Measurements from ENCODE around the gene CD46. TPM values are rescaled to one million over a fixed set of nuclear protein-coding genes. Genes with fewer than 3 reads are reported as not detected.

CD46 gene
- total RNA-seq, 4 donors from 2014 or later: 89.7 to 259 (median 108) TPM

GRCh38 chr1:207817778-207818751 is 66.2 kb downstream of the CD46 start:
- peaks cover 97% of the 10 kb centered on the region for H3K4me1 ChIP-seq
- 79% methylated on average over 47 of the region's 48 CpGs for WGBS
- H3K9me3 ChIP-seq: no peaks in the 10 kb centered on the region
- H3K27me3 ChIP-seq: no peaks in the 10 kb centered on the region
- peak overlapping the region; percentile 12 for H3K4me3 ChIP-seq
- peaks cover 50% of the 10 kb centered on the region for H3K36me3 ChIP-seq
- DNase-seq (ENCODE audit: low spot score in 2 of 2): peak; percentile 60 to 77
- no peak for TF ChIP-seq EP300 (IDR thresholded peaks at IDR 0.05)
- TF ChIP-seq POLR2AphosphoS5 (IDR thresholded peaks at IDR 0.05): no peak
- TF ChIP-seq CTCF (IDR thresholded peaks at IDR 0.05): no peak
- no peak for TF ChIP-seq POLR2A (IDR thresholded peaks at IDR 0.05)
- no peak overlapping the region for H3K27ac ChIP-seq

GRCh38 chr1:207818971-207819451 is 67.2 kb downstream of the CD46 start:
- Histone ChIP-seq H3K27me3 (no peaks in the 10 kb centered on the region), H3K27ac (no peak overlapping the region), H3K4me3 (peak overlapping the region; percentile 58), H3K9me3 (no peaks in the 10 kb centered on the region), H3K4me1 (peaks cover 95% of the 10 kb centered on the region), H3K36me3 (peaks cover 40% of the 10 kb centered on the region)
- 80% methylated on average over 18 of the region's 18 CpGs for WGBS
- TF ChIP-seq CTCF (IDR thresholded peaks at IDR 0.05) (no peak), EP300 (IDR thresholded peaks at IDR 0.05) (no peak), POLR2AphosphoS5 (IDR thresholded peaks at IDR 0.05) (no peak), POLR2A (IDR thresholded peaks at IDR 0.05) (no peak)
- peak; percentile 50 to 71 for DNase-seq (ENCODE audit: low spot score in 2 of 2)

GRCh38 chr1:207820568-207821463 is 69.0 kb downstream of the CD46 start:
- peak; percentile 62 to 70 for DNase-seq (ENCODE audit: low spot score in 2 of 2)

GRCh38 chr1:207821464-207822045 is 69.7 kb downstream of the CD46 start:
- H3K4me1 ChIP-seq: peaks cover 95% of the 10 kb centered on the region
- 95% methylated on average over 14 of the region's 17 CpGs for WGBS
- H3K27ac ChIP-seq: peak overlapping the region; percentile 93
- DNase-seq (ENCODE audit: low spot score in 2 of 2): peak; percentile 66 to 73
- TF ChIP-seq EP300 (IDR thresholded peaks at IDR 0.05): no peak
- no peak for TF ChIP-seq POLR2AphosphoS5 (IDR thresholded peaks at IDR 0.05)
- no peak for TF ChIP-seq POLR2A (IDR thresholded peaks at IDR 0.05)
- TF ChIP-seq CTCF (IDR thresholded peaks at IDR 0.05): no peak
- H3K36me3 ChIP-seq: peaks cover 18% of the 10 kb centered on the region
- H3K9me3 ChIP-seq: no peaks in the 10 kb centered on the region
- peak overlapping the region; percentile 58 for H3K4me3 ChIP-seq
- no peaks in the 10 kb centered on the region for H3K27me3 ChIP-seq

More at GRCh38 chr1:207820568-207821463, 69.0 kb downstream of the CD46 start:
- TF ChIP-seq POLR2A (IDR thresholded peaks at IDR 0.05) (no peak), CTCF (IDR thresholded peaks at IDR 0.05) (no peak), POLR2AphosphoS5 (IDR thresholded peaks at IDR 0.05) (no peak), EP300 (IDR thresholded peaks at IDR 0.05) (no peak)
- Histone ChIP-seq H3K27ac (no peak overlapping the region), H3K9me3 (no peaks in the 10 kb centered on the region), H3K4me1 (peaks cover 95% of the 10 kb centered on the region), H3K27me3 (no peaks in the 10 kb centered on the region), H3K4me3 (peak overlapping the region; percentile 58), H3K36me3 (peaks cover 24% of the 10 kb centered on the region)
- WGBS: 93% methylated on average over 18 of the region's 22 CpGs
